SK-N-SH treated with all-trans-retinoic acid at 6 μM for 48 hours (cell line): ENCODE data around the gene INSRR.

Experiments
- ATAC-seq: fragments of 200-7000 bp; cut with Tn5 transposase; 3 replicates; pipeline ENCODE4 v1.9.1; 2020; ENCODE audit warnings: mild to moderate bottlenecking, moderate library complexity
- ARNTL ChIP-seq: fragments of 450-650 bp; formaldehyde crosslinking; IDR thresholded peaks from 2 replicates; pipeline ENCODE4 v1.5.0; 2020; ENCODE audit warnings: low read depth, mild to moderate bottlenecking, moderate library complexity, borderline replicate concordance
- BACH2 ChIP-seq: fragments of 250-450 bp; sonication (Bioruptor Pico); IDR thresholded peaks from 2 replicates; pipeline ENCODE4 v1.9.0; 2021; ENCODE audit warnings: mild to moderate bottlenecking, borderline replicate concordance
- CSDC2 ChIP-seq: fragments of 250-450 bp; sonication (Bioruptor Pico); IDR thresholded peaks from 2 replicates; pipeline ENCODE4 v1.5.0; 2020; ENCODE audit warnings: mild to moderate bottlenecking, moderate library complexity
- ESRRG ChIP-seq: fragments of 250-450 bp; sonication (Bioruptor Pico); IDR thresholded peaks from 2 replicates; pipeline ENCODE4 v1.6.1; 2021; ENCODE audit warnings: mild to moderate bottlenecking
- ISL1 ChIP-seq: fragments of 250-450 bp; sonication (Bioruptor Pico); IDR thresholded peaks from 2 replicates; pipeline ENCODE4 v2.1.2; 2022; ENCODE audit warnings: mild to moderate bottlenecking, moderate library complexity
- PPARA ChIP-seq: fragments of 250-450 bp; sonication (Bioruptor Pico); IDR thresholded peaks from 2 replicates; pipeline ENCODE4 v1.5.0; 2020; ENCODE audit warnings: mild to moderate bottlenecking, borderline replicate concordance
- RARB ChIP-seq: fragments of 250-450 bp; sonication (Bioruptor Pico); IDR thresholded peaks from 2 replicates; pipeline ENCODE4 v1.8.0; 2021; ENCODE audit warnings: mild to moderate bottlenecking, moderate library complexity
- SNAI2 ChIP-seq: fragments of 250-450 bp; sonication (Bioruptor Pico); IDR thresholded peaks from 2 replicates; pipeline ENCODE4 v1.5.0; 2020; ENCODE audit warnings: mild to moderate bottlenecking, moderate library complexity
- TCF4 ChIP-seq: fragments of 250-450 bp; sonication (Bioruptor Pico); IDR thresholded peaks from 2 replicates; pipeline ENCODE4 v1.8.0; 2021; ENCODE audit warnings: mild to moderate bottlenecking, moderate library complexity, borderline replicate concordance
- TOX ChIP-seq: fragments of 250-450 bp; sonication (Bioruptor Pico); IDR thresholded peaks from 2 replicates; pipeline ENCODE4 v1.8.0; 2021; ENCODE audit warnings: mild to moderate bottlenecking, moderate library complexity, borderline replicate concordance
- ZFP3 ChIP-seq: fragments of 250-450 bp; sonication (Bioruptor Pico); IDR thresholded peaks from 2 replicates; pipeline ENCODE4 v1.5.0; 2020; ENCODE audit warnings: mild to moderate bottlenecking, moderate library complexity
- ZFP30 ChIP-seq: fragments of 450-650 bp; formaldehyde crosslinking; IDR thresholded peaks from 2 replicates; pipeline ENCODE4 v1.5.0; 2022; ENCODE audit warnings: mild to moderate bottlenecking, moderate library complexity
- ZNF565 ChIP-seq: fragments of 450-650 bp; formaldehyde crosslinking; conservative IDR thresholded peaks from 2 replicates; pipeline ENCODE4 v1.5.0; 2020; ENCODE audit warnings: low read depth, mild to moderate bottlenecking, moderate library complexity
- ZNF70 ChIP-seq: fragments of 450-650 bp; formaldehyde crosslinking; IDR thresholded peaks from 2 replicates; pipeline ENCODE4 v1.5.0; 2020; ENCODE audit warnings: mild to moderate bottlenecking, moderate library complexity
- ZNF8 ChIP-seq: fragments of 450-650 bp; formaldehyde crosslinking; IDR thresholded peaks from 2 replicates; pipeline ENCODE4 v1.5.0; 2020; ENCODE audit warnings: mild to moderate bottlenecking, moderate library complexity
- TF ChIP-seq, protein P1 (sequence below): fragments of 250-450 bp; sonication (Bioruptor Pico); IDR thresholded peaks from 2 replicates; pipeline ENCODE4 v1.5.1; 2021; ENCODE audit warnings: mild to moderate bottlenecking, moderate library complexity
- TF ChIP-seq, protein P2 (sequence below): fragments of 250-450 bp; sonication (Bioruptor Pico); IDR thresholded peaks from 2 replicates; pipeline ENCODE4 v1.8.0; 2021; ENCODE audit warnings: low read depth, mild to moderate bottlenecking, moderate library complexity, borderline replicate concordance
- TF ChIP-seq, protein P3 (sequence below): fragments of 250-450 bp; sonication (Bioruptor Pico); IDR thresholded peaks from 2 replicates; pipeline ENCODE4 v1.5.0; 2020; ENCODE audit warnings: mild to moderate bottlenecking, moderate library complexity
- TF ChIP-seq, protein P4 (sequence below): fragments of 250-450 bp; sonication (Bioruptor Pico); IDR thresholded peaks from 2 replicates; pipeline ENCODE4 v1.5.1; 2020; ENCODE audit warnings: low read depth, mild to moderate bottlenecking, moderate library complexity

Gene INSRR

DNA sequence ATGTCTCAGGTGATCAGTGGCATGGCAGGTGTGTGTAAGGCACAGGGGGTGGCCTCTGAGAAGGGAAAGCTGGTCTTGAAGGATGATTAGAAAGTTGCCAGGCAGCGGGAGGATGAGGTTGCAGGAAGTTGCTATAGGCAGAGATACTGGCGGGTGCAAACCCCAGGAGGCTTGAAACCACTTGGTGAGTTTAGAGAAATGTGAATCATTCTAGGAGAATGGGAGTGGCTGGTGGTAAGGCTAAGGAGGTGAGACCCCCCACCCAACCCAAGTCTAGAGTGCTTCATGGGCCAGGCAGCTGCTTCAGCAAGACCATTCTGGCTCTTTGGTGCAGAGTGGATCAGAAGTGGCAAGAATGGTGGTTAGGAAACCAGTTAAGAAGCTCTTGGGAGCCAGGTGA is 51.3 kb downstream of the INSRR start:
- no peak for TF ChIP-seq BACH2 (CRISPR knock-in tag)
- no peak for TF ChIP-seq ZNF8 (CRISPR knock-in tag)
- TF ChIP-seq RARB = no peak
- TF ChIP-seq TOX = no peak
- TF ChIP-seq ARNTL (CRISPR knock-in tag) = no peak
- TF ChIP-seq, protein P1, sequence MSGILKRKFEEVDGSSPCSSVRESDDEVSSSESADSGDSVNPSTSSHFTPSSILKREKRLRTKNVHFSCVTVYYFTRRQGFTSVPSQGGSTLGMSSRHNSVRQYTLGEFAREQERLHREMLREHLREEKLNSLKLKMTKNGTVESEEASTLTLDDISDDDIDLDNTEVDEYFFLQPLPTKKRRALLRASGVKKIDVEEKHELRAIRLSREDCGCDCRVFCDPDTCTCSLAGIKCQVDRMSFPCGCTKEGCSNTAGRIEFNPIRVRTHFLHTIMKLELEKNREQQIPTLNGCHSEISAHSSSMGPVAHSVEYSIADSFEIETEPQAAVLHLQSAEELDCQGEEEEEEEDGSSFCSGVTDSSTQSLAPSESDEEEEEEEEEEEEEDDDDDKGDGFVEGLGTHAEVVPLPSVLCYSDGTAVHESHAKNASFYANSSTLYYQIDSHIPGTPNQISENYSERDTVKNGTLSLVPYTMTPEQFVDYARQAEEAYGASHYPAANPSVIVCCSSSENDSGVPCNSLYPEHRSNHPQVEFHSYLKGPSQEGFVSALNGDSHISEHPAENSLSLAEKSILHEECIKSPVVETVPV (CRISPR knock-in tag) = no peak
- TF ChIP-seq ZNF565 (CRISPR knock-in tag) = no peak
- TF ChIP-seq ZNF70 (CRISPR knock-in tag) = no peak
- TF ChIP-seq, protein P2, sequence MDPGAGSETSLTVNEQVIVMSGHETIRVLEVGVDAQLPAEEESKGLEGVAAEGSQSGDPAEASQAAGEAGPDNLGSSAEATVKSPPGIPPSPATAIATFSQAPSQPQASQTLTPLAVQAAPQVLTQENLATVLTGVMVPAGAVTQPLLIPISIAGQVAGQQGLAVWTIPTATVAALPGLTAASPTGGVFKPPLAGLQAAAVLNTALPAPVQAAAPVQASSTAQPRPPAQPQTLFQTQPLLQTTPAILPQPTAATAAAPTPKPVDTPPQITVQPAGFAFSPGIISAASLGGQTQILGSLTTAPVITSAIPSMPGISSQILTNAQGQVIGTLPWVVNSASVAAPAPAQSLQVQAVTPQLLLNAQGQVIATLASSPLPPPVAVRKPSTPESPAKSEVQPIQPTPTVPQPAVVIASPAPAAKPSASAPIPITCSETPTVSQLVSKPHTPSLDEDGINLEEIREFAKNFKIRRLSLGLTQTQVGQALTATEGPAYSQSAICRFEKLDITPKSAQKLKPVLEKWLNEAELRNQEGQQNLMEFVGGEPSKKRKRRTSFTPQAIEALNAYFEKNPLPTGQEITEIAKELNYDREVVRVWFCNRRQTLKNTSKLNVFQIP (CRISPR knock-in tag) = no peak
- TF ChIP-seq SNAI2 (CRISPR knock-in tag) = no peak
- TF ChIP-seq ZFP3 = no peak
- no peak for TF ChIP-seq CSDC2 (CRISPR knock-in tag)
- no peak for TF ChIP-seq ZFP30 (CRISPR knock-in tag)
- TF ChIP-seq TCF4 = no peak
- TF ChIP-seq ESRRG (CRISPR knock-in tag) = no peak
- TF ChIP-seq ISL1 (CRISPR knock-in tag) = no peak
- TF ChIP-seq, protein P3, sequence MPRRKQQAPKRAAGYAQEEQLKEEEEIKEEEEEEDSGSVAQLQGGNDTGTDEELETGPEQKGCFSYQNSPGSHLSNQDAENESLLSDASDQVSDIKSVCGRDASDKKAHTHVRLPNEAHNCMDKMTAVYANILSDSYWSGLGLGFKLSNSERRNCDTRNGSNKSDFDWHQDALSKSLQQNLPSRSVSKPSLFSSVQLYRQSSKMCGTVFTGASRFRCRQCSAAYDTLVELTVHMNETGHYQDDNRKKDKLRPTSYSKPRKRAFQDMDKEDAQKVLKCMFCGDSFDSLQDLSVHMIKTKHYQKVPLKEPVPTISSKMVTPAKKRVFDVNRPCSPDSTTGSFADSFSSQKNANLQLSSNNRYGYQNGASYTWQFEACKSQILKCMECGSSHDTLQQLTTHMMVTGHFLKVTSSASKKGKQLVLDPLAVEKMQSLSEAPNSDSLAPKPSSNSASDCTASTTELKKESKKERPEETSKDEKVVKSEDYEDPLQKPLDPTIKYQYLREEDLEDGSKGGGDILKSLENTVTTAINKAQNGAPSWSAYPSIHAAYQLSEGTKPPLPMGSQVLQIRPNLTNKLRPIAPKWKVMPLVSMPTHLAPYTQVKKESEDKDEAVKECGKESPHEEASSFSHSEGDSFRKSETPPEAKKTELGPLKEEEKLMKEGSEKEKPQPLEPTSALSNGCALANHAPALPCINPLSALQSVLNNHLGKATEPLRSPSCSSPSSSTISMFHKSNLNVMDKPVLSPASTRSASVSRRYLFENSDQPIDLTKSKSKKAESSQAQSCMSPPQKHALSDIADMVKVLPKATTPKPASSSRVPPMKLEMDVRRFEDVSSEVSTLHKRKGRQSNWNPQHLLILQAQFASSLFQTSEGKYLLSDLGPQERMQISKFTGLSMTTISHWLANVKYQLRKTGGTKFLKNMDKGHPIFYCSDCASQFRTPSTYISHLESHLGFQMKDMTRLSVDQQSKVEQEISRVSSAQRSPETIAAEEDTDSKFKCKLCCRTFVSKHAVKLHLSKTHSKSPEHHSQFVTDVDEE (CRISPR knock-in tag) = no peak
- TF ChIP-seq, protein P4, sequence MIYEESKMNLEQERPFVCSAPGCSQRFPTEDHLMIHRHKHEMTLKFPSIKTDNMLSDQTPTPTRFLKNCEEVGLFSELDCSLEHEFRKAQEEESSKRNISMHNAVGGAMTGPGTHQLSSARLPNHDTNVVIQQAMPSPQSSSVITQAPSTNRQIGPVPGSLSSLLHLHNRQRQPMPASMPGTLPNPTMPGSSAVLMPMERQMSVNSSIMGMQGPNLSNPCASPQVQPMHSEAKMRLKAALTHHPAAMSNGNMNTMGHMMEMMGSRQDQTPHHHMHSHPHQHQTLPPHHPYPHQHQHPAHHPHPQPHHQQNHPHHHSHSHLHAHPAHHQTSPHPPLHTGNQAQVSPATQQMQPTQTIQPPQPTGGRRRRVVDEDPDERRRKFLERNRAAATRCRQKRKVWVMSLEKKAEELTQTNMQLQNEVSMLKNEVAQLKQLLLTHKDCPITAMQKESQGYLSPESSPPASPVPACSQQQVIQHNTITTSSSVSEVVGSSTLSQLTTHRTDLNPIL (CRISPR knock-in tag) = no peak
- no peak for ATAC-seq

DNA sequence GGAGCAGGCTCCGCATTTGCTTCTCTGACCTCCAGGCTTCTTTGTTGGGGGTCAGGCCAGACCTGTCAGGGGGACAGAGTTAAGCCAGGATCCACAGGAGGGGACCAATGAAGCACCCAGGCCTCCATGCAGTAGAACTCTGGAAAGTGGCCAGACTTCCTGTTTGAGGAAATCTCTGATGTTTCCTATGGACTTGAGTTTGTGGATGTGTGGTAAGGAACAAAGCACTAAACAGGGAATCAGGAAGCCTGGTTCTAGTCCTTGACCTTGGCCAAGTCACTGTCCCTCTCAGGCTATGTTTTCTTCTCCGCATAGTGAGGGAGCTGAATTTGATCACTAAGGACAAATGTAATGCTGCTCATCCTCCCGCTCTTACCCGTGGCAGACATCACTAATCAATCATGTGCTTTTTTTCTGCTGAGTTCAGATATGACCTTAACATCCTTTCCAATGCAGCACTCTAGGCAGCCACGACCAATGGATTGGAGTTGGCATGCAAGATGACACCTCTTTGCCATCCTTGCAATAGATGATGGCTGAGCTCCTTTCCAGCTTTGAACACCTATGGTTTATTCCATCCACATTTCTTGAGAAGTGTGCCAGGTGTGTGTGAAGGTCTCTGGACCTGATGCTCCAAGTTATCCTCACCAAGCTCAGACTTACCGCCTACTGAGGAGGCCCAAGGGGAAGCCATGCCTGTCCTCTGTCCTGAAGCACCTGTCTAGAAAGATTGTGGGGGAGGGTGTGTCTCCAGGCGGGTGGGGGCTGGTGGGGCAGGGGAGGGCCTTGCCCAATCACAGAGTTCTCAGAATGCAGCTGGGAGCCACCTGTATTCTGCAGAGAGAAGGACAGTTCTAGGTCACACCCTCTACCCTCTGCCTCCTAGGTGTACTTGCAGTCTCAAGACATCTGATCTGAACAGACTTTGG is 52.1 kb downstream of the INSRR start:
- no peak for TF ChIP-seq ZNF565 (CRISPR knock-in tag)
- no peak for TF ChIP-seq ZFP30 (CRISPR knock-in tag)
- TF ChIP-seq, protein P3 (CRISPR knock-in tag) = no peak
- no peak for TF ChIP-seq PPARA
- ATAC-seq = no peak
